Breast epithelium (tissue), 3 donors: ENCODE measurements around the gene GPHN.

Experiments
- CTCF ChIP-seq, 3 donors: fragments of 450-650 bp; IDR thresholded peaks; one replicate each; pipeline ENCODE4 v1.5.1; 2016 to 2017; ENCODE audit warnings: antibody characterized with exemption in 3 of 3, mild to moderate bottlenecking in 3 of 3, moderate library complexity in 3 of 3
- POLR2A ChIP-seq: fragments of 450-650 bp; IDR thresholded peaks from one replicate; pipeline ENCODE4 v1.6.1; 2016; ENCODE audit warnings: antibody characterized with exemption, mild to moderate bottlenecking, moderate library complexity
- POLR2AphosphoS5 ChIP-seq, 3 donors: sonication (generic); formaldehyde crosslinking; IDR thresholded peaks; one replicate each; pipeline ENCODE4 v1.6.1; 2017; ENCODE audit warnings: antibody characterized with exemption in 3 of 3

GRCh38 chr14:66853311-66853710, 345.4 kb downstream of the GPHN start:
- no peak for TF ChIP-seq POLR2A
- no peak for TF ChIP-seq CTCF (IDR thresholded peaks at IDR 0.05)
- no peak for TF ChIP-seq POLR2AphosphoS5 (IDR thresholded peaks at IDR 0.05)
